ENCODE data around the gene RIIAD1. TPM values are rescaled to one million over a fixed set of nuclear protein-coding genes. Genes with fewer than 3 reads are reported as not detected.

RIIAD1 gene
- total and polyA plus RNA-seq, 12 donors: 0.44 to 31.3 (median 5.3) TPM; not detected in 4

DNA sequence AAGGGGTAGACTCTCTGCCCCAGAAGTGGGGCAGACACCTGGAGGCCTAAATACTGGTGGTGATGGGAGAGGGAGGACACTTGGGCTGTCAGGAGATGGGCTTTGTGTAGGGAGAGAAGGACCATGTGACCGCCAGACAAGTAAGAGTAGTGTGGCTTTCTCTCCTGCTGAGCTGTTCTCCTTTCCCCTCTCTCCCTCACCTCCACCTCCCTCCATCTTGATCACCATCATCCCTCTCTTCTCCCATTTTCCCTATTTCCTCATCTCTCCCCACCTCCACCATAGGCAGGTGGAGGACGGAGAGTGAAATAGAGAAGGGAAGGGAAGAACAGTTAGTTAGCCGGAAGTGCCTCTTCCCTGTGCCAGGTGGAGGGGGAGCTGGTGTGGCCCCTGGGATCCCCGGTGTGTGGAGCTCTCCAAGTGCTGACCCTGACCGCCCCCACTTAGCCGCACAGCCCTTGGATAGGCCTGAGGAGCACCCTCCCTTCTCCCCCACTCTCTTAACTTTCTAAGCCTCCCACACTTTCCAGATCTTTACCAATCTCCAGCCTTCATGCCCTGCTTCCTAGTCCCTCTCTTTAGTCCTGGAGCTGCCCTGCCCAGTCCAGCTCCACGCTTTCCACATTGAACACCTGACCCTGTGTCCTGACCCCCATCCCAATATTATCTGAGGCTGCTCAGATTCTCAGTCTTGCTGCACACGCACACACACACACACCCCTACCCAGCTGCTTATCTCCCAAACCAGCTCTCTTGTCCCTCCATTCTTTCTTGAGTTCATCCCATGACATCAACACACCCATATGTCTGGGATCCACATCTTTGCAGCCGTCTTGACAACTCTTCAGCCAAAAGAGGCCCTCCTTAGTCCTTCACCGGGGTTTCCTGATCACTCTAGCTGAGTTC lies 6.2 kb upstream of the RIIAD1 start:
- Histone ChIP-seq H3K27me3 (no peaks in the 10 kb centered on the region), H3K27ac (no peak overlapping the region), H3K4me3 (no peak overlapping the region), H3K36me3 (replicated peaks in 1 of 2) (no peaks in the 10 kb centered on the region), H3K4me1 (replicated peaks in 1 of 2) (peaks cover 0 to 2% of the 10 kb centered on the region in 2 donors), H3K9me3 (replicated peaks in 1 of 3) (no peaks in the 10 kb centered on the region)
- intact Hi-C loops (cut with DNase I): no loop called here
- TF ChIP-seq, protein P1, sequence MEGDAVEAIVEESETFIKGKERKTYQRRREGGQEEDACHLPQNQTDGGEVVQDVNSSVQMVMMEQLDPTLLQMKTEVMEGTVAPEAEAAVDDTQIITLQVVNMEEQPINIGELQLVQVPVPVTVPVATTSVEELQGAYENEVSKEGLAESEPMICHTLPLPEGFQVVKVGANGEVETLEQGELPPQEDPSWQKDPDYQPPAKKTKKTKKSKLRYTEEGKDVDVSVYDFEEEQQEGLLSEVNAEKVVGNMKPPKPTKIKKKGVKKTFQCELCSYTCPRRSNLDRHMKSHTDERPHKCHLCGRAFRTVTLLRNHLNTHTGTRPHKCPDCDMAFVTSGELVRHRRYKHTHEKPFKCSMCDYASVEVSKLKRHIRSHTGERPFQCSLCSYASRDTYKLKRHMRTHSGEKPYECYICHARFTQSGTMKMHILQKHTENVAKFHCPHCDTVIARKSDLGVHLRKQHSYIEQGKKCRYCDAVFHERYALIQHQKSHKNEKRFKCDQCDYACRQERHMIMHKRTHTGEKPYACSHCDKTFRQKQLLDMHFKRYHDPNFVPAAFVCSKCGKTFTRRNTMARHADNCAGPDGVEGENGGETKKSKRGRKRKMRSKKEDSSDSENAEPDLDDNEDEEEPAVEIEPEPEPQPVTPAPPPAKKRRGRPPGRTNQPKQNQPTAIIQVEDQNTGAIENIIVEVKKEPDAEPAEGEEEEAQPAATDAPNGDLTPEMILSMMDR (IDR thresholded peaks at IDR 0.05): no peak
- no peak for TF ChIP-seq POLR2A (IDR thresholded peaks at IDR 0.05)
- whole genome bisulfite sequencing, 4 donors: 62 to 69% (median 63%) methylated on average over 10 of the region's 10 CpGs
- DNase-seq: no peak

DNA sequence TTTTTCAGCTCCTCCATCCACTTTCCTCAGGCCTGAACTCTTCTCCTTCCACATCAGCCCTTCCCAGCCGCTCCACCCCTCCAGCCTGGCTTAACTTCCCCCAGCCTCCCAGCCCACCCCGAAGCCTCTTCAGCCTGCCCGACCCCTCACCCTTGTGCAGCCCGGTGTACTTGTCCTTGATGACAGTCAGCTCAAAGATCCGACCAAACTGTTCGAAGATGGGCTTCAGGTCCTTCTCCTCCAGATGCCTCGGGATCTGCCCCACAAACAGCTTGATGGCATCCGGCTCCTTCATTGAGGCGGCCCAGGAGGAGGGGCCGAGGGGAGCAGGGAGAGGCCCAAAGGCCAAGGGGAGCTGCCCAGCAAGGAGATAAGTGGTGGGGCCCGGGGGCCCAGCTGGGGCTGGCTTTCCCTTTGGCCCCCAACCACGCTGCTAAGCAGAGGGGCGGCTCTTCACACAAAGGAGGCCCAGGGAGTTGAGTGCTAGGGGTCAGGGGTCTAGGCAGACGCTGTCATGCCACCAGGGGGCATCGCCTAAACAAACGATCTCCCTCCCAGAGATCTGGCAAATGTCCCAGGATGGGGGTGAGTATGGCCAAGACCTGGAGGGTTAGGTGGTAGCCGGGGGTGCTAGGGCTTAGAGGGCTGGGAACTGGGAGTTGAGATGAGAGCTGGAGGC lies 5.5 kb upstream of the RIIAD1 start:
- Histone ChIP-seq H3K27ac (peak overlapping the region in 1 of 5 donors; percentile 64), H3K27me3 (no peaks in the 10 kb centered on the region), H3K36me3 (replicated peaks in 1 of 2) (no peaks in the 10 kb centered on the region), H3K4me1 (replicated peaks in 1 of 2) (peaks cover 6 to 9% of the 10 kb centered on the region in 2 donors), H3K4me3 (no peak overlapping the region), H3K9me3 (replicated peaks in 1 of 3) (no peaks in the 10 kb centered on the region)
- 33 to 41% (median 40%) methylated on average over 14 to 17 of the region's 17 CpGs for WGBS, 4 donors
- TF ChIP-seq, protein P1 (IDR thresholded peaks at IDR 0.05): peak in 1 of 6 experiments; percentile 26
- TF ChIP-seq POLR2A (IDR thresholded peaks at IDR 0.05): no peak
- DNase-seq: peak in 1 of 7 donors; percentile 71
- intact Hi-C loops (cut with DNase I): no loop called here

DNA sequence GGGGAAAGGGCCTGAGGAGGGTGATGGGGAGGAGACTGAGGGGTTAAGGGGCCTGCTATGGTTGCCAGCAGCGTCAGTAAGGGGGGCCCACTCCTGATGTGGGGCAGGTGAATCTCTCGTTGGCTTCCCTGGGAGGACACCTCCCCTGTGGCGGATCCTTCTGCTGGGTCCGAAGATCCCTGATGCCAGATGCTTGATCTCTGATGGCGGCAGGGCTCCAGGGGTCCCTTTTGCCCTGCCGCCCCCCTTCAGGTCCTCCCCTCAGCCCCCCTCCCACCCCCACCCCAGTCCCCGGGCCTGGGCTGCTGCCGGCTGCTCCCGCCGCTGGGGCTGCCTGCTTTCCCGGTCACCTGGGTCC lies 4.9 kb upstream of the RIIAD1 start:
- H3K4me1 ChIP-seq (replicated peaks in 1 of 2): peaks cover 7 to 12% of the 10 kb centered on the region in 2 donors
- intact Hi-C loops (cut with DNase I): no loop called here
- H3K27ac ChIP-seq: peak overlapping the region in 1 of 5 donors; percentile 64
- no peaks in the 10 kb centered on the region for H3K9me3 ChIP-seq (replicated peaks in 1 of 3)
- TF ChIP-seq, protein P1 (IDR thresholded peaks at IDR 0.05): no peak
- TF ChIP-seq POLR2A (IDR thresholded peaks at IDR 0.05): no peak
- H3K27me3 ChIP-seq: no peaks in the 10 kb centered on the region
- no peaks in the 10 kb centered on the region for H3K36me3 ChIP-seq (replicated peaks in 1 of 2)
- no peak for DNase-seq
- 9 to 29% (median 13%) methylated on average over 4 to 11 of the region's 11 CpGs for WGBS, 4 donors
- no peak overlapping the region for H3K4me3 ChIP-seq

All from adrenal gland (tissue), 12 donors.